ENCODE measurements around the gene PAK6.

PAK6 gene

GRCh38 chr15:40301467-40302179, 62.8 kb downstream of the PAK6 start:
- no peak overlapping the region for H3K27ac ChIP-seq (ENCODE audit: low read depth, low read length, poor library complexity, severe bottlenecking)
- H3K9me3 ChIP-seq (ENCODE audit: low read length): peaks cover 6% of the 10 kb centered on the region
- peaks cover 9% of the 10 kb centered on the region; the same call in 1 of the 2 replicates for H3K27me3 ChIP-seq (ENCODE audit: insufficient read depth, low read length)
- no peaks in the 10 kb centered on the region; the same call in 1 of the 2 replicates for H3K36me3 ChIP-seq (ENCODE audit: insufficient read depth, low read length)
- H3K4me2 ChIP-seq (ENCODE audit: low read length): no peak overlapping the region
- no peak overlapping the region for H3K4me3 ChIP-seq (ENCODE audit: low read depth, low read length, poor library complexity, severe bottlenecking)
- no peaks in the 10 kb centered on the region for H3F3A ChIP-seq (ENCODE audit: insufficient read depth, low read length)
- H2AFZ ChIP-seq (ENCODE audit: low read length): no peak overlapping the region
- TF ChIP-seq, protein P1, sequence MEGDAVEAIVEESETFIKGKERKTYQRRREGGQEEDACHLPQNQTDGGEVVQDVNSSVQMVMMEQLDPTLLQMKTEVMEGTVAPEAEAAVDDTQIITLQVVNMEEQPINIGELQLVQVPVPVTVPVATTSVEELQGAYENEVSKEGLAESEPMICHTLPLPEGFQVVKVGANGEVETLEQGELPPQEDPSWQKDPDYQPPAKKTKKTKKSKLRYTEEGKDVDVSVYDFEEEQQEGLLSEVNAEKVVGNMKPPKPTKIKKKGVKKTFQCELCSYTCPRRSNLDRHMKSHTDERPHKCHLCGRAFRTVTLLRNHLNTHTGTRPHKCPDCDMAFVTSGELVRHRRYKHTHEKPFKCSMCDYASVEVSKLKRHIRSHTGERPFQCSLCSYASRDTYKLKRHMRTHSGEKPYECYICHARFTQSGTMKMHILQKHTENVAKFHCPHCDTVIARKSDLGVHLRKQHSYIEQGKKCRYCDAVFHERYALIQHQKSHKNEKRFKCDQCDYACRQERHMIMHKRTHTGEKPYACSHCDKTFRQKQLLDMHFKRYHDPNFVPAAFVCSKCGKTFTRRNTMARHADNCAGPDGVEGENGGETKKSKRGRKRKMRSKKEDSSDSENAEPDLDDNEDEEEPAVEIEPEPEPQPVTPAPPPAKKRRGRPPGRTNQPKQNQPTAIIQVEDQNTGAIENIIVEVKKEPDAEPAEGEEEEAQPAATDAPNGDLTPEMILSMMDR (IDR thresholded peaks at IDR 0.05; ENCODE audit: low read length): no peak
- no peak for TF ChIP-seq EZH2 (IDR thresholded peaks at IDR 0.05; ENCODE audit: borderline replicate concordance, low read length)
- no peaks in the 10 kb centered on the region for H4K20me1 ChIP-seq (ENCODE audit: insufficient read depth, low read length)
- no peaks in the 10 kb centered on the region for H3K79me2 ChIP-seq (ENCODE audit: insufficient read depth, low read length)
- no peaks in the 10 kb centered on the region for H3K4me1 ChIP-seq (ENCODE audit: insufficient read depth, low read length, severe bottlenecking)
- no peak overlapping the region for H3K9ac ChIP-seq (ENCODE audit: low read length)
- H3K9me2 ChIP-seq (ENCODE audit: low read depth, low read length): no peaks in the 10 kb centered on the region

DNA sequence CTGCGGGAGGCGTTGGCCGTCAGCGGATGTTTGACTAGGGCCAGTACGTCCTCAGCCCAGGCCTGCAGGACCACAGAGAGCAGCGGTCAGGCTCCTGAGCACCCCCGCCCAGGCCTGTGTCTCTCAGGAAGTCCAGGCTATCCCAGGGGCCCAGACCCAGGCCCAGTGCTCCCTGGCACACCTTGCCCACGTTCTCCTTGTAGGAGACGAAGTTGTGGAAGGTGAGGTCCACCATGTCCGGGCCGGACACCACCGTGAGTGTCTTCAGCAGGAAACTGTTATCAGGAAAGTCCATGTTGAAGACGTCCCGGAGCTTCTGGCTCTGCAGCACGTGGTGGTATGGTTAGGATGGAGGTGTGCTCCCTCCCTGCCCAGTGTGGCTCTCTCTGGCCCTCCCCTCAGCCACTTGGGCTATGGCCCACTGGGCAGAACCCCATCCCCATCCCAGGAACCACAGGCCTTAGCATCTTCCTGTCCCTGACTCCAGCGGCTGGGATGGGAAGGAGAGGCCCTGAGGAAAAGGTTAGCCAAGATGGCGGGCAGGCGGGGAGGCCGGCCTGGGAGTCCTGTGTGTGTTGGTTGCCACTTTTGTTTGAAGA, 63.5 kb downstream of the PAK6 start:
- H3K4me2 ChIP-seq (ENCODE audit: low read length): no peak overlapping the region
- no peaks in the 10 kb centered on the region for H3F3A ChIP-seq (ENCODE audit: insufficient read depth, low read length)
- peaks cover 3% of the 10 kb centered on the region for H3K4me1 ChIP-seq (ENCODE audit: insufficient read depth, low read length, severe bottlenecking)
- H2AFZ ChIP-seq (ENCODE audit: low read length): no peak overlapping the region
- no peaks in the 10 kb centered on the region for H4K20me1 ChIP-seq (ENCODE audit: insufficient read depth, low read length)
- TF ChIP-seq, protein P1 (IDR thresholded peaks at IDR 0.05; ENCODE audit: low read length): no peak
- TF ChIP-seq EZH2 (IDR thresholded peaks at IDR 0.05; ENCODE audit: borderline replicate concordance, low read length): no peak
- no peak overlapping the region for H3K4me3 ChIP-seq (ENCODE audit: low read depth, low read length, poor library complexity, severe bottlenecking)
- H3K9me2 ChIP-seq (ENCODE audit: low read depth, low read length): no peaks in the 10 kb centered on the region
- H3K9me3 ChIP-seq (ENCODE audit: low read length): peaks cover 6% of the 10 kb centered on the region
- H3K27me3 ChIP-seq (ENCODE audit: insufficient read depth, low read length): peaks cover 9% of the 10 kb centered on the region; the same call in 1 of the 2 replicates
- no peak overlapping the region for H3K9ac ChIP-seq (ENCODE audit: low read length)
- H3K79me2 ChIP-seq (ENCODE audit: insufficient read depth, low read length): no peaks in the 10 kb centered on the region
- no peaks in the 10 kb centered on the region; the same call in 1 of the 2 replicates for H3K36me3 ChIP-seq (ENCODE audit: insufficient read depth, low read length)
- no peak overlapping the region for H3K27ac ChIP-seq (ENCODE audit: low read depth, low read length, poor library complexity, severe bottlenecking)

DNA sequence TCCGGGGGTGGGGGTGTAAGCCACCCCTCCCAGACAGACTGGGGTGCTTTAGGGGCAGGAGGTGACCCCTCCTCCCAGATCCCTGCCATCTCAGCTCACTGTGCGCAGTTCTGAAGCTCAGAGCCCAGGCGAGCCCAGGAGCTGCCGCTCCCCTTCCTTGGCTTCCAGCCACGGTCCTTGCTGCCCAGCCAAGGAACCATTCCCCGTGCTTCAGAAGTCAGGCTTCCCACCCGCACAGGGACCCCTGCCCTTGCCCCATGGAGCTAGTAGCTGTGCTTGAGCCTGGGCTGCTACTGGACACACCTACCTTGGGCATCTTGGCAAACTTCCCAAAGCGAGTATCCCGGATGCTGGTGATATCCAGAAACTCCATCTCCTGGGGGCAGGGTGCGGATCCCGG, 64.1 kb downstream of the PAK6 start:
- peaks cover 6% of the 10 kb centered on the region for H3K9me3 ChIP-seq (ENCODE audit: low read length)
- H2AFZ ChIP-seq (ENCODE audit: low read length): no peak overlapping the region
- TF ChIP-seq, protein P1 (IDR thresholded peaks at IDR 0.05; ENCODE audit: low read length): no peak
- TF ChIP-seq EZH2 (IDR thresholded peaks at IDR 0.05; ENCODE audit: borderline replicate concordance, low read length): no peak
- no peaks in the 10 kb centered on the region for H3K9me2 ChIP-seq (ENCODE audit: low read depth, low read length)
- H3K4me2 ChIP-seq (ENCODE audit: low read length): no peak overlapping the region
- H3K36me3 ChIP-seq (ENCODE audit: insufficient read depth, low read length): no peaks in the 10 kb centered on the region; the same call in 1 of the 2 replicates
- no peaks in the 10 kb centered on the region for H3F3A ChIP-seq (ENCODE audit: insufficient read depth, low read length)
- no peaks in the 10 kb centered on the region for H3K79me2 ChIP-seq (ENCODE audit: insufficient read depth, low read length)
- H4K20me1 ChIP-seq (ENCODE audit: insufficient read depth, low read length): no peaks in the 10 kb centered on the region
- no peak overlapping the region for H3K27ac ChIP-seq (ENCODE audit: low read depth, low read length, poor library complexity, severe bottlenecking)
- peaks cover 9% of the 10 kb centered on the region for H3K4me1 ChIP-seq (ENCODE audit: insufficient read depth, low read length, severe bottlenecking)
- H3K4me3 ChIP-seq (ENCODE audit: low read depth, low read length, poor library complexity, severe bottlenecking): no peak overlapping the region
- H3K27me3 ChIP-seq (ENCODE audit: insufficient read depth, low read length): peaks cover 9% of the 10 kb centered on the region; the same call in 1 of the 2 replicates
- no peak overlapping the region for H3K9ac ChIP-seq (ENCODE audit: low read length)

Data from OCI-LY1 (cell line).